Body of pancreas (tissue), 4 donors: ENCODE measurements around the gene HUNK.

Experiments used
- CTCF ChIP-seq, 7 experiments: fragments of 450-650 bp in 4 of 7; fragments of 200-600 bp in 3 of 7; sonication (generic) in 3 of 7; IDR thresholded peaks; one replicate each; pipeline ENCODE4 v1.5.1; 2016 to 2019; ENCODE audit warnings: antibody characterized with exemption in 7 of 7
- POLR2A ChIP-seq, 3 donors: fragments of 450-650 bp; IDR thresholded peaks; one replicate each; pipeline ENCODE4 v1.6.1; 2016; ENCODE audit warnings: antibody characterized with exemption in 3 of 3, mild to moderate bottlenecking in 2 of 3

GRCh38 chr21:31893851-31894415 lies 21.1 kb downstream of the HUNK start:
- no peak for TF ChIP-seq POLR2A (IDR thresholded peaks at IDR 0.05)
- no peak for TF ChIP-seq CTCF (IDR thresholded peaks at IDR 0.05)
